Measurements from ENCODE around the gene FLAD1.

The FLAD1 gene

GRCh38 chr1:154982897-154983648 is at the start of gene FLAD1:
FLAD1 (plus strand) TSS chr1:154983344; CDS start chr1:154983695, 351 bp downstream.
- DNase-seq (ENCODE audit: low read depth in 3 of 3): peak; percentile 93 to 95 (median 94)

DNA sequence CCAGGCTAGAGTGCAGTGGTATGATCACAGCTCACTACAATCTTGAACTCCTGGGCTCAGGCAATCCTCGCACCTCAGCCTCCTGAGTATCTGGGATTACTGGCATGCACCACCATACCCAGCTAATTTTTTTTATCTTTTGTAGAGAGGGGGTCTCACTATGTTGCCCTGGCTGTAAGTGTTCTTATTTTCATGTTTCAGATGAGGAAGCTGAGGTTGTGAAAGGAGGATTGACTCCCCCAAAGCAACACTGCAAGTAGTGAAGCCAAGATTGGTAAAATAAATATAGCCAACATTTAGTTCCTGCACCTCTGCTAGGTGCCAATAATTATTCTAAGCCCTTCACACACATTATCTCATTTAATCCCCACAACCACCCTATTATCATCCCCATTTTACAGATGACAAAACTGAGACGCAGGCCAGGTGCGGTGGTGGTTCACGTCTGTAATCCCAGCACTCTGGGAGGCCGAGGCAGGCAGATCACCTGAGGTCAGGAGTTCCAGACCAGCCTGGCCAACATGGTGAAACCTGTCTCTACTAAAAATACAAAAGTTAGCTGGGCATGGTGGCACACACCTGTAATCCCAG is 48.7 kb upstream of the FLAD1 start:
- no peak for DNase-seq (ENCODE audit: low read depth in 3 of 3)

DNA sequence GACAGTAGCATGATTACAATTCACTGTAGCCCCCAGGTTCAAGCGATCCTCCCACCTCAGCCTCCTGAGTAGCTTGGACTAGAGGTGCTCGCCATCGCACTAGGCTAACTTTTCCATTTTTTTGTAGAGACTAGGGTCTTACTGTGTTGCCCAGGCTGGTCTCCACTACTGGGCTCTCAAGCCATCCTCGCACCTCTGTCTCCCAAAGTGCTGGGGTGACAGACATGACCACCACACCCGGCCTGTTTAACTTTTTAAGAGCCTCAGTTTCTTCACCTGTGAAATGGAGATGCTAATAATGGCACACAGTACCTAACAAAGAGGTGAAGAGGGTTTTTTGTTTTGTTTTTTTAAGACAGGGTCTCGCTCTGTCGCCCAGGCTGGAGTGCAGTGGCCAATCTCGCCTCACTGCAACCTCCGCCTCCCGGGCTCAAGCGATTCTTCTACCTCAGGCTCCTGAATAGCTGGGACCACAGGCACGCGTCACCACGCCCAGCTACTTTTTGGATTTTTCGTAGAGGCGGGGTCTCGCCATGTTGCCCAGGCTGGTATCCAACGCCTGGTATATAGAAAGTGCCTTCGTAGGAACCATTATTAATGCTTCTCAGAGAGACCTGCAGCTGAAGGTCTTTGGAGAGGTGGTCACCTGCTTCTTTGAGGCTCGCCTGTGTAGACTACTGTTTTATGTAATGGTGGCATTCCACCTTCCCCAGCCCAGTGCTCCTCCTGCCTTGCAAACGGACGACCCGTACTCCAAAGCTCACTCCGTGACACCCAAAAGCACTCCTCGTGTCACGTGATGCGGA is 47.2 kb upstream of the FLAD1 start:
- DNase-seq (ENCODE audit: low read depth in 3 of 3): no peak

DNA sequence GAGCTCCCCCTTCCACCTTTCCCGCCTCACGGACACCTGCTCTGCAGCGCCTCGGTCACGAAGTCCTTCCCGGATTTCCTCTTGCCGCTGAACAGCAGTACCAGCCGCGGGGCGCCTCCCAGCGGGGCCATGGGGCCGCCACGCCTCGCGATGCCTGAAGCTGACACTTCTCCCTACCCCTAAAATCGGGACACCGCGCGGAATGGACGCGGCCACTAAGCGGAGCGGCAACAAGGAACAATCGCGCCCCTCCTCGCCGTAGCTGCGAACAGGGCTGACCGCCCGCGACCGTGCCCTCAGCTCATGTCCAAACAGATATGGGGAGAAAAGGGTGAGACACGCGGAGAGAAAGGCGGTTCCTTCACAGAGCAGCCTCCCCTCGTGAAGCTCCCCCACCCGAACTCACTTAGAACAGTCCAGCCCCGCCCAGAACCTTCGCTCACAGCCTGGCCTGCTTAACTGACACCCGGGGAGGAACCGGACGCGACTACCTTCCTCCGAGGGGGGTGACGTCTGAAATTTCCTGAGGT is 46.5 kb upstream of the FLAD1 start, which contains the start of gene PMVK:
Gene PMVK, minus strand, starts transcription at position 165 of the 530 bp plus-strand sequence. Its CDS starts 34 bp downstream, at position 131.
- peak; percentile 81 to 91 (median 90) for DNase-seq (ENCODE audit: low read depth in 3 of 3)

DNA sequence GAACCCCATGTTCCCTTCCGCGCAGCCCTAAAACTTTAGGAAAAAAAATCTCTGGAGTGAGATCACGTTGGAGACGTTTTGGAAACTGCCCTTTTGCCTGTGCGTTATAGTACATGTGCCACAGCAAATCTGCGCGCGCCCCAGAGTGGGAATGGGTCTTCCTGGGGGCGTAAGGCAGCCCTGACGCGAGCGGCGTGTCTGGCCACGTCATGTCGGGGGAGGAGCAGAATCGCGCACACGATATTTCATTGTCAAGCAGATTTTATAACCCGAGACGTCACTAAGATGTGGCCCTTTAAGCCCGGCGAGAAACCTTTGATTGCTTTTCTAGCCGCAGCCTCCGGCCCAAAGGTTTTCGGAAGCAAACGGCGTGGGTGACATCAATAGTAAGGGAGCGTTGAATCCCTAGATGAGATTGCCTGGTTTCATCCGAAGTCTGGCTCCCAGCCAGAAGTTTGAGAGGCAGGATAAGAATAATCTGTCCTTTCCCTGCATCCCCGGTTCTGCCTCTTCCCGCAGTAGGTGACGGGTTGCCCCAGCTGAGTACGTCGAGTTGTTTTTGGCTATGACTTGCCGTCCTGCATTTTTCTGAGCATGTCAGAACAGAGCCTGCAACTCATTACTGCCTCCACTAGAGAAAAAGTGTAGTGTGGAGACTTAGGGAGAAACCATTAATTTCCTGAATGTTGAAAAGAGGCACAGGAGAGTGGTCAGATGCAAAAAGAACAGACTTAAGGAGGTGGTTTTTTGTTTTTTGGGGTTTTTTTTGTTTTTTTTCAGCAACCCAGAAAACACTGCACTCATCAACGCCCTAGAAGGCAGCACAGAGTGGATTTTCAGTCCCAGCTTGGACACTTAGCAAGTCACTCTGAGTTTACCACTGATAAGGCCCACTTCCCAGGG is 45.8 kb upstream of the FLAD1 start:
- DNase-seq (ENCODE audit: low read depth in 3 of 3): peak; percentile 76 to 88 (median 78)

- DNase-seq (ENCODE audit: low read depth in 3 of 3): no peak
Observed at GRCh38 chr1:154937988-154938386, 45.2 kb upstream of the FLAD1 start.

GRCh38 chr1:154938604-154939399 is 44.3 kb upstream of the FLAD1 start:
- DNase-seq (ENCODE audit: low read depth in 3 of 3): no peak

DNA sequence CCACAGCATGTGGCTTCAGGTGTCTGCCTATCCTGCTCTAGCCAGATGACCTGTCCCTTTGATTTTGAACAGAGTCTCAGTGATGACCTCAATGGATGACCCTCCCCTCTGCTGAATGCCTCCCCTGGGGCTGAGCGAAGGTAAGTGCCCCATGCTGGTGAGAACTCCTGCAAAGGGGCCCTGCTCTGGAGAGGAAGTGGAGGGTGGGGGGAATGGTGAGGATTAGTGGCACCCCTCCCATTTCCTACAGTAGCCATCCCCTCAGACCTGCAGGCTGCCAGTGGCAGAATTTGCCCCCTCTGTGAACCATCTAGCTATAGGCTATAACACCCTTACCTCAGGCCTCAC is 43.0 kb upstream of the FLAD1 start:
- no peak for DNase-seq (ENCODE audit: low read depth in 3 of 3)

DNA sequence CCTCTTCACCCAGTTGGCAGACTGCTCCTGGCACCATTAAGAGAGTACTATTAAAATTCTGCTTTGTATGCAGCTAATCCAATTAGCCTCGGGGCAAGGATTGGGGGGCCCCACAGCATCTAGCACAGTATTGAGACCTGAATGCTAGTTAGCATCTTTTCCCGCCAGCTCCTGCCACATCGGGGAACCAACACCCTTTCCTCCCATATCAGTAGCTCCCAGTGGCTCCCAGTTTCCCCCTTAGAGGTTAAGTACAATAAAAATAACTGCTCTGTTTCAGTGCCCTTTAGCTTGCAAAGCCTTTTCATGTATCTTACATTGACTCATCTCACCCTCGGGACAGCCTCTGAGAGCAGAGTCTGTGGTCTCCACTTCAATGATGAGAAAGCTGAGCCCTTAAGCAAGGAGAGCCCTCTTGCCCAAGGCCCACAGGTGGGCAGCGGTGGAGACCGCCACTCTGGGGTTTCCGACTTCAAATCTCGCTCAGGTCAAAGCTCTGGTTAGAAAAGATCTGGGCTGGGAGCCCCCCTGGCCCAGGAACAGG is 42.4 kb upstream of the FLAD1 start:
- DNase-seq (ENCODE audit: low read depth in 3 of 3): no peak

DNA sequence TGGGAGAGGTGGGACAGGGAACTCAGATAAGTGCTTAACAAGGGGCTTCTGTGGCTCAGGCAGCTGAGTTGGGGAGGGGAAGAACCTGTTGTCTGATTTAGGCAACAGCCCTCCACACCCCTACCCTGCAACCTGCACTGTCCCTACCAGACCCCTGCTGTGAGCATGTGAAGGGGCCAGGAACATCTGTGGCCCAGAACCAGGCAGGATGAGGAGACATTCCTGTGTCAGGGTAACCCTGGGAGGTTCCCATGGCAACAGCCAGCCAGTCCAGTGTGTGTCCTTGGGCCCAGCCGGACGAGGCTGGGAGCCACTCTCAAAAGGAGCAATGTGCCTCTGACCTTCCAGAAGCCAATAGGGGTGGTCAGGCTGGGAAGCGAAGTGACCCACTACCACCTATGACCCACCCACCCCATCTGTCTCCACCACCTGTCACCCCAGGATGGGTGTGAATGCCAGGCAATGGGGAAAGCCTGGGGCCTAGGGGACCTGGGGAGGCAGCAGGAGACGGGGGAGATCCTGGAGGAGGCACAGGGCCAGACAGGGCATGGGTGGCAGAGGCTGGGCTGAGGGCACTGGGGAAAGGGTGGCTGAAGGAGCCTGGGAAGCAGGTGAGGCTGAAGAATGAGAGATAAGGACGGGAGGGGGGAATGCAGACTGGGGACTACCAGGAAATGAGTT is 41.7 kb upstream of the FLAD1 start:
- DNase-seq (ENCODE audit: low read depth in 3 of 3): no peak

DNA sequence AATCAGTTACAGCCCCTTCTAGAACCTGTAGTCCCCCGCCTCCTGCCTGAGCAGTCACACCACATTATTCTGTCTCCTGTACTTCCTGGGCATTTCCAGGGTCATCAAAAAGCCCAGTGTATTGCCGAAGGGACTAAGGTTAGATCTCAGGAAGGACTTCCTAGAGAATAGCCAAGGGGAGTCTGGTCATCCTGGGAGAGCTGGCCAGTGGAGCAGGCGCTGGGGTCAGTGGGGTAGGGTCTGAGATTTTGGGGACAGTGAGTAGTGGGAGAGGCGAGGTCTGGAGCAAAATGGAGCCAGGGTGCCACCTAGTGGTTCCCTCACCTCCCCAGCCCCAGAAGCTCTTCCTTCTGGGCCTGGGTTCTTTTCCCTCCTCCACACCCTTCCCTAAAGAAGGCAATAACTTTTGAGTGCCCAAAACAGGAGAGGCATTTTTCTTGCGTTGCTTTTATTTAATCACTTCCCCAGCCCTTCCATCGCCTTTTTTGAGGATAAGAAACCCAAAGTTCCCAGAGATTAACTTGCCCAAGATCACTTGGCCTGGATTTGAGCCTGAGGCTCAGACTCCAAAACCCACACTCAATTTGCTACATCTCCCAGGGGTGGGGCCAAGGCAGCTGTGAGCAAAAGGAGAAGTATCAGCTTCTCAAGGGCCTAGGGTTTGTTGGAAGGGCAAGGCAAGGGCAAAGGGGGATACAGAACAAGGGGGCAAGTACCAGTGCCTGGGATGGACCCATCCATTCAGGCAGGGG is 39.3 kb upstream of the FLAD1 start:
- peak in 1 of 3 donors; percentile 43 for DNase-seq (ENCODE audit: low read depth in 3 of 3)

DNA sequence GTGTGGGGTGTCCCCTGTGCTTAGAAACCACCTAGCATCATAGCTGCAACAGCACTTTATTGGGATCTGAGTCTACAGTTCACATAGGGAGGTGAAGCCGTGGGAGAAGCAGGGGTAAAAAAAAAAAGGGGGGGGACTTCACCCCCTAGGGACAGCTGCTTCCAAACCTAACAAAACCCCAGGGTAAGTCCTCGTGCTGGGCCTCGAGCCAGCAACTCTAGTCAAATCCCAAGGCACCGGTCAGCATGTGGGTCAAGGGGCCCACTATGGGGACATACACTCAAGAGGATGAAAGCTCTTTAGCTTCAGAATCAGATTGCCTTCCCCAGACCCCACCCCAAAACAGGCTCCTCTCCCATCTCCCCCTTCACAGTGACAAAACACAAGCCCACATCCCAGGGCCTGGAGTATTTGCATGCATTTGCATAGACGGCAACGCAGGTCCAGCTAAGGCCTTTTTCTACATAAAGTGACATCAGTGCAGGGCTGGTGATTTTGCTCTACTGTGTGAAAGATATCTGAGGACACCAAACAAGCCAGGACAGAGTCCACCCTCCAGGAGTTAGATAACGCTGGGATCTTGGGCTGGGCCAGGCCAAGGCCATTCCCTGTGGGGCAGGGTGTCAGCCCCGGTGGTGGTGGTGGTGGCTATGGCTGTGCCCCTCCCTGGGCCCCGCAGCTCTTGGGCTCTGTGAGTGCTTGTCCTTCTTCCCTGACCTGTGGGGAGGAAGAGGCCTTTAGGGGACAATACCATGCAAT is 38.6 kb upstream of the FLAD1 start:
- DNase-seq (ENCODE audit: low read depth in 3 of 3): no peak

- DNase-seq (ENCODE audit: low read depth in 3 of 3): no peak
Observed at GRCh38 chr1:154945160-154945961, 37.8 kb upstream of the FLAD1 start.

- DNase-seq (ENCODE audit: low read depth in 3 of 3): no peak
Observed at GRCh38 chr1:154945962-154946850, 36.9 kb upstream of the FLAD1 start.

DNA sequence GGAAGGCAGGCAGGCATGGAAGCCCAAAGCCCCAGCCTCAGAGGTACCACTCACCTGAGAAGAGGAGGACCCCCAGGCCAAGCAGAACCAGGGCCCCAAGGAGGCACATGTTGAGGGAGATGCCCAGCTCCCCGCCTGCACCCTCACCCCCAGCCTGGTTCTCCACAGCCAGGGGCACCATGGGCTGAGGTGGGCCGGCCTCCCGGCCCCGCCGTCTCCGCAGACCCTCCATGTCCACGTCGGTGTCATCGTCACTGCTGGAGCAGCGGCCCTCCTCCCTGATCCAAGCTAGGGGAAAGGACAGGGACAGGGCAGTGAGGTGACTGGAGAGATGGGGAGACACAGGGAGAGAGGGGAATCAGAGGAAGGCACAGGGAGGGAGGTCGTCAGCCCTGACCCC is 35.1 kb upstream of the FLAD1 start:
- no peak for DNase-seq (ENCODE audit: low read depth in 3 of 3)
